Panc1 (cell line): ENCODE data around the gene EFCAB9.
"Not testable (repeated sequence)": the region's sequence is repeated elsewhere in the genome, so short reads cannot be mapped to it uniquely, and the experiment has no call there.

ENCODE experiments used
- CTCF ChIP-seq: fragments of 450-650 bp; IDR thresholded peaks from 2 replicates; pipeline ENCODE4 v1.5.1; 2017; ENCODE audit warnings: mild to moderate bottlenecking
- POLR2AphosphoS5 ChIP-seq: IDR thresholded peaks from 2 replicates; pipeline ENCODE4 v1.6.1; 2012; ENCODE audit warnings: mild to moderate bottlenecking, low read depth, low read length, moderate library complexity
- TCF7L2 ChIP-seq: IDR thresholded peaks from 2 replicates; pipeline ENCODE4 v1.6.1; 2011; ENCODE audit warnings: mild to moderate bottlenecking, low read depth, low read length, inconsistent platforms

- not testable (repeated sequence) for TF ChIP-seq CTCF, POLR2AphosphoS5, TCF7L2
Measured at GRCh38 chr5:172149481-172149880, 44.5 kb upstream of the EFCAB9 start.
